GM19395 (cell line): ENCODE data around the gene FAM25C.
"Not testable (repeated sequence)": the region's sequence is repeated elsewhere in the genome, so short reads cannot be mapped to it uniquely, and the experiment has no call there.

Source experiments
- ATAC-seq: cut with Tn5 transposase; IDR thresholded peaks from one replicate; pipeline ENCODE4 v1.9.1; 2021; ENCODE audit warnings: mild to moderate bottlenecking, moderate library complexity; ENCODE audit not compliant: unreplicated experiment

The FAM25C gene

GRCh38 chr10:47959677-47960076 lies 39.9 kb downstream of the FAM25C start:
- ATAC-seq: not testable (repeated sequence)

- not testable (repeated sequence) for ATAC-seq
Observed at GRCh38 chr10:47957158-47957557, 42.4 kb downstream of the FAM25C start.

- not testable (repeated sequence) for ATAC-seq
Observed at GRCh38 chr10:47947424-47947823, 52.2 kb downstream of the FAM25C start.
